Effector CD4-positive, alpha-beta T cell (primary cell): ENCODE measurements around the gene S100PBP.

ENCODE experiments used
- DNase-seq: peaks from one replicate; pipeline ENCODE4 v3.0.0-alpha.2; 2020

S100PBP gene

GRCh38 chr1:32830092-32830852 is 12.8 kb downstream of the S100PBP start:
- DNase-seq = no peak

- DNase-seq = no peak
Observed at GRCh38 chr1:32831878-32832277, 14.4 kb downstream of the S100PBP start.

- no peak for DNase-seq
Observed at GRCh38 chr1:32848354-32849063, 31.1 kb downstream of the S100PBP start.

GRCh38 chr1:32855861-32856617 is 38.6 kb downstream of the S100PBP start:
- no peak for DNase-seq

DNA sequence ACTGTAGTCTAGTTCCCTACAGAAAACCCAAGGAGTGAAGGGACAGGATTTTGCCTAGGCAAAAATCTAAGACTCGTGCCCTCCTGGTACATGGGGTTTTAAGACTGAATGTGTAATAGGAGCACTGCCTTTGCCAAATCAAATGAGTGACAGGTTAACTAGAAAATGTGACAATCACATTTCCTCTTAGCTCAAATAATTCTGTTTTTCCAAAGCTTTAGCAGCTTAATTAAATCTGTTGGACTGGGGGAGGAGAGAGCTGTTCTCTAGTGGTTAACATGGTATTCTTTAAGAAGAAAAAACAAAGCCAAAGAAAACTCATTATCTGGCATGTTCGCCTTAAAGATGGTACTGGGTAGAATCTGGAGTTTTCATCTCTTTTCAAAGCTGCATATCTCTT is 40.7 kb downstream of the S100PBP start:
- no peak for DNase-seq

GRCh38 chr1:32858791-32859190 is 41.3 kb downstream of the S100PBP start:
- DNase-seq = no peak

DNA sequence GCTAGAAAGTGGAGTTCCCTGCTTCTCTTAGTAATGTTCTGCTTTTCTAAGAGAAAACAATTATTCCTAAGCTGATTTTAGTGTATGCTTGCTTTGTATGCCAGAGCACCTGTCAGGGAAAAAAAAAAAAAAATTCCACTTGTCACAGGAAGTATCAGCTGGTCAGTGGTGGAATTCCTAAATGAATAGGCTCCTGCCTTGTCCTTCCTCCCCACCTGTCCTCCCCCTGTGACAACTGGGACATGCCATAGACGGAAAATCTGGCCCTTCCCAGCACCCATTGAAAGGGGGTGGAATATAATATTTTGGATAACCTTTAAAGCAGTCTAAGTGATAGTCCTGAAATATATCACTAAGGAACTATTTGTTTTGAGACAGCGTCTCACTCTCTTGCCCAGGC is 42.5 kb downstream of the S100PBP start:
- DNase-seq = no peak

DNA sequence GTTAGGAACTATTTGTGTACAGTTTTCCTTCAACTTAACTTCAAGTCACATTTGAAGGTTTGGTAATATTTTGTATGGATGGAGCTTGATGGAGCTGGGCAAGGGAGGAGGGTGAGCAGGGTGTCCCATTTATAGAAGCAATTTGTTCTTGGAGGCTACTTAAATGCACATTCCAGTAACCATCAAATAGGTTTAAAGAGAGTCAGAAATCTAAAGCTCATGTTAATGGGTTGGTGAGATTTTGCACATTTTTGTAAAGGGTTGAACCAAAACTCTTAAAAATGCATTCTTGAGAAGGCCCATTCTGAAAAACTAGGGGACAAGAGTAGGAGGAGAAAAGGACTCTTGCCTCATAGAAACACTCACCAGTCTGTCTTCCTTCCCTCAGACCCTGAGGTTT is 43.1 kb downstream of the S100PBP start:
- DNase-seq = no peak

DNA sequence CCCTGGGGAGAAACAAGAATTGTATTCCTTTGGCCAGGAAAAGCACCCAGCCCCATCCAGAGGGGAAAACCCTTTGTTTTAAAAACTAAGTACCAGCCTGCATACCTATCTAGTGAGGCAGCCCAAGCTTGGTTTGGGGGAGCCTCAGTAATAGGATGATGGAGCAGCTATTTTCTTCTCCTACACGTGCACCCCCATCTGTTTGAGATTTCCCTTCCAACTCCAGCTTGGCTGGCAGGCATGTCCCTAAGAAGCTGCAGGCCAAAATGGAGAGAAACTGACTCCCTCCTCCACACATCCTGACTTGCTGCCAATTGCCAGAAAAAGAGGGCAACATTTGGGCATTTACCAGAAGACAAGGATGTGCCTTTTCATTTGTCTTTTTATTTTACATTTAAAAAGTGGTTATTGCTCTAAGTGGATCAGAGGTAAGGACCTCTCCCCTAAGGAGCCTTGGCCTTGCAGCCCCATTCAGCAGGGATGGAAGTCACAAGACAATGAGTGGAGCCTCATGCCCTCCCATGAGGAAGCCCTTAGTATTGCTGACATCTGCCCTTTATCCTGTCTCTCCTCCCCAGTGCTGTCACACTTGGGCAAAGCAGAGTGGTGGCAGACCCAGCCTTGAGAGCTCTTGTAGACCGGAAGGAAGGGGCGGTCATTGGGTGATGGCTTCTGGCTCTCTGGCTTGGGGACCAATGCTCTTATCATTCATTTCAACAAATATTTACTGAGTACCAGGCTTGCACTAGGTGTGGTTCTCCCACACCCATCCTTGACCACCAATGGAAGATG is 44.6 kb downstream of the S100PBP start:
- DNase-seq = no peak

DNA sequence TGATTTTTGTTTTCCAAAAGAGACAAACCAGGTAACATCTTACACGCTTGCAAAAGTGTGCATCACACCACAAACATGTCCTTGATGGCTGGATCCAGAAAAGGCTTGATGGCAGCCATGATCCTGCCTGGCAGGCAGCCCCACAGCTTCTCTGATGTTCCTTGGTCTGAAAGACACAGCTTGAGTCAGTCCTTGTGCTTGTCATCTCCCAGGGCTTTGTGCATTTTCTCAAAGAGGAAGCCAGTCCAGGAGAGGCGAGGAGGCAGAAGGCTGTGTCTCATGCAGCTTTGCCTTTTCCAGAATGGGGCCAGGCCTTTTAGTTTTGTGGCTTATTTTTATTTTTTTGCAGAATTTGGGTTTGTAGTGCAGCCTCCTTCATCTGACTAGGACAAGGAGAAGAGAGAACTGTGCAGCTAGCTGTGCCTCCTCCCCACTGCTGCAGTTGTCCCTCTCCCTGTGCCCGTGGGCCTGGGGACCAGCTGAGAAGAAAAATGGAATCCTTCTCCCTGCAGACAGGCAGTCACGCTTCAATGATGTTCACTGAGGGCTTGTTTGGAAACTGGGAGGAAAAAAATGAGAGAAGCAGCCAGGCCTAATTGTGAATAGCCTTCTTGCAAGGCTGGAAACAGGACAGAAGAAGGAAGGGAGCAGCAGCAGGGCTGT is 45.9 kb downstream of the S100PBP start:
- DNase-seq = no peak

GRCh38 chr1:32863881-32864245 is 46.4 kb downstream of the S100PBP start:
- no peak for DNase-seq

DNA sequence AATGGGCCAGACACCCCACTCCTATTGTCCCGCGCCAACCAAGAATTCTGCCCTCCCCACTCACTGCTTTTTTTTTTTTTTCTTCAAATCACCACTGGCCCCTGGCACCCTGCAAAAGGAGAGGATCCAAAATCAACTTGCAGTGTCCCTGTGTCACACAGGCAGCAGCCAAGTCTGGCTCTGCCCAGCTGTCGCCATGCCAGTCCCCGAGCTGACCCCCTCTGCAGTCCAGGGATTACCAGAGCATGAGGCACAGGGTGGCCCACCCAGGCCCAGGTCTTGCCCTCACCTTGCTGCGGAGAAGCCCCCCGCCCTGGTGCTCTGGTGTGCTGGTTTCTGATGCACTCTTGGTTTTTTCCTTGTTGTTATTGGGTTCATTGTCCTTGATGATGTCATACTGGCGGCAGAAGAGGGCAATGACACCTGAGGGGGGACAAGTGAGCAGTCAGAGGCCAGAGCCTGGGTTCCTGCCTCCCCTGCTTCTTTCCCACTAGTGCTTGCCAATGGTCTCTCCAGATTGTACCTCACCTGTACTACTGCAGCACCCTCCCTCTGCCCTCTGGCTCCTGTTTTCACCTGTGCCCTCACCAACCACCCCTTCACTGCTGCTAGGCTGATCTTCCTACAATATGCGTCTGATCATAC is 47.0 kb downstream of the S100PBP start:
- DNase-seq = no peak

- DNase-seq = no peak
Observed at GRCh38 chr1:32865639-32866405, 48.4 kb downstream of the S100PBP start.

DNA sequence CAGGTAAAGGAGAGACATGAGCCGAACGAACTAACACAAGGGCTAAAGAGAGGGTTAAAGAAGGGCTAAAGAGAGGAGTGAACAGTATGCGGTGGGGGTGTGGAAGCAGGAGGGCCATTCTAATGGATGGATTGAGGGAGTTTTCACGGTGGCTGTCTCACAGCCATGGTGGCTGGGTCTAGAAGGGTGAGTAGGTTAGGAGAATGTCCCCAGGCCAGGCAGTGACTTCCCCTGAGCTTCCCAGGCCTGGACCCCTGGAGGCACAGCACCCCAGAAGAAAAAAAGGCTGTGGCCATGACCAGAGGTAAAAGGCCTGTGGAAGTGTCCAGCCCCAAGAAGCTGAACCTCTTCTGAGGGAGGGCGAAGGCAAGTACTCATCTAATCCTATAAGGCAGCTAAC is 49.7 kb downstream of the S100PBP start:
- no peak for DNase-seq

DNA sequence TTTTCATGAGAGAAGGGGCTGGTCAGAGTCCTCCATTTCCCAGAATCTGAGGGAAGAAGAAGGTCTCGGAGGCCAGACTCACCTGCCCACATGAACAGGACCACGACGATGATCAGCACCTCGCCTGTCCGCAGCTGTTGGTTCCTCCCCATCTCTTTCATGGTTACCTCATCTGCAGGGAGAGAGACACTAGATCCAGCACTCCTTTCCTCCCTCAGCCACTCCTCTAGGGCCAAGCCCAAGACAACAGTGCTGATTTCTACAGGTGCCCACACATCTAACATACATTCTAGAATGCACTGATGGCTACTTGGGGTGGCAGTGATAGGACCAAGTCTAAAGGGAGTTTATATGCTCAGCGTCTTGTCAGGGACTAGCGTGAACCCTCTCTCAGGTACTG is 50.2 kb downstream of the S100PBP start:
- DNase-seq = no peak

- no peak for DNase-seq
Observed at GRCh38 chr1:32868085-32868484, 50.6 kb downstream of the S100PBP start.

- no peak for DNase-seq
Observed at GRCh38 chr1:32868806-32869455, 51.5 kb downstream of the S100PBP start.

GRCh38 chr1:32869923-32870614 is 52.6 kb downstream of the S100PBP start:
- DNase-seq = no peak

GRCh38 chr1:32870615-32871363 is 53.3 kb downstream of the S100PBP start, which contains the start of gene FNDC5:
Gene FNDC5 (minus strand): TSS chr1:32870912.
- DNase-seq = no peak
